AG20443 (cell line): ENCODE results near the gene THOC2.
"Not testable (repeated sequence)": the region's sequence is repeated elsewhere in the genome, so short reads cannot be mapped to it uniquely, and the experiment has no call there.

ENCODE experiments used
- DNase-seq: peaks from one replicate; pipeline ENCODE4 v3.0.0; 2012; ENCODE audit warnings: low spot score, mixed read lengths

THOC2 gene, protein sequence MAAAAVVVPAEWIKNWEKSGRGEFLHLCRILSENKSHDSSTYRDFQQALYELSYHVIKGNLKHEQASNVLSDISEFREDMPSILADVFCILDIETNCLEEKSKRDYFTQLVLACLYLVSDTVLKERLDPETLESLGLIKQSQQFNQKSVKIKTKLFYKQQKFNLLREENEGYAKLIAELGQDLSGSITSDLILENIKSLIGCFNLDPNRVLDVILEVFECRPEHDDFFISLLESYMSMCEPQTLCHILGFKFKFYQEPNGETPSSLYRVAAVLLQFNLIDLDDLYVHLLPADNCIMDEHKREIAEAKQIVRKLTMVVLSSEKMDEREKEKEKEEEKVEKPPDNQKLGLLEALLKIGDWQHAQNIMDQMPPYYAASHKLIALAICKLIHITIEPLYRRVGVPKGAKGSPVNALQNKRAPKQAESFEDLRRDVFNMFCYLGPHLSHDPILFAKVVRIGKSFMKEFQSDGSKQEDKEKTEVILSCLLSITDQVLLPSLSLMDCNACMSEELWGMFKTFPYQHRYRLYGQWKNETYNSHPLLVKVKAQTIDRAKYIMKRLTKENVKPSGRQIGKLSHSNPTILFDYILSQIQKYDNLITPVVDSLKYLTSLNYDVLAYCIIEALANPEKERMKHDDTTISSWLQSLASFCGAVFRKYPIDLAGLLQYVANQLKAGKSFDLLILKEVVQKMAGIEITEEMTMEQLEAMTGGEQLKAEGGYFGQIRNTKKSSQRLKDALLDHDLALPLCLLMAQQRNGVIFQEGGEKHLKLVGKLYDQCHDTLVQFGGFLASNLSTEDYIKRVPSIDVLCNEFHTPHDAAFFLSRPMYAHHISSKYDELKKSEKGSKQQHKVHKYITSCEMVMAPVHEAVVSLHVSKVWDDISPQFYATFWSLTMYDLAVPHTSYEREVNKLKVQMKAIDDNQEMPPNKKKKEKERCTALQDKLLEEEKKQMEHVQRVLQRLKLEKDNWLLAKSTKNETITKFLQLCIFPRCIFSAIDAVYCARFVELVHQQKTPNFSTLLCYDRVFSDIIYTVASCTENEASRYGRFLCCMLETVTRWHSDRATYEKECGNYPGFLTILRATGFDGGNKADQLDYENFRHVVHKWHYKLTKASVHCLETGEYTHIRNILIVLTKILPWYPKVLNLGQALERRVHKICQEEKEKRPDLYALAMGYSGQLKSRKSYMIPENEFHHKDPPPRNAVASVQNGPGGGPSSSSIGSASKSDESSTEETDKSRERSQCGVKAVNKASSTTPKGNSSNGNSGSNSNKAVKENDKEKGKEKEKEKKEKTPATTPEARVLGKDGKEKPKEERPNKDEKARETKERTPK (N-terminal part only)

DNA sequence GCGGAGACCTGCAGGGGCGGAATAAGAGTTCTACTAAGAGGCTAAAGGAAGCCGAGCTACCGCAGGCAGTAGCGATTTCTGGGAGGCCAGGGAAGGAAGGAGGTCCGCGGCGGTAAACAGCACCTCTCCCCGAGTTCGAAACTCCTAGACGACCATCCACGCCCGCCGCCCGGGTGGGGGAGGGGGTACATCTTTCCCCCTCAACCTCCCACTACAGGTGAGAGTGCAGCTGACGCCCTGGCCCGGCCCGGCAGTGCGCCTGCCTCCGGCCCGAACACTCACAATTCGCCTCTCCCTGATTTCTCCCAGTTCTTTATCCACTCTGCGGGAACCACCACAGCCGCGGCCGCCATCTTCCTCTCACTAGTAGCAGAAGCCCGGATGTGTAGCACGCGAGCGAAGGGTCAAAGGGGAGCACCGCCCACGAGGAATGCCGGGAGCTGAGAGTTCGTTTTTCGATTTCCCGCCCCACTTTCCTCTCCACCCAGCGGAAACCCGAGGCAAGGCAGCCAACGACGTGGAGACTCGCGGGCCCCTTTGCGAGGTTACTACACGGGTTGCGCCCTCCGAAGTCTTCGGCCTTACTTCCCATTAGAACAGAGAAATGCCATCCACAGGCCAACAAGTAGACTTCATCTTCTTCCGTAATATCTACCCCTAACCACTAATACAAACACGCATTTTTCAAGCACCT is at the start of gene THOC2:
Gene THOC2, minus strand, starts transcription at position 383 of the 694 bp plus-strand sequence. Its CDS starts 30 bp downstream, at position 353.
- DNase-seq: peak; percentile 87

DNA sequence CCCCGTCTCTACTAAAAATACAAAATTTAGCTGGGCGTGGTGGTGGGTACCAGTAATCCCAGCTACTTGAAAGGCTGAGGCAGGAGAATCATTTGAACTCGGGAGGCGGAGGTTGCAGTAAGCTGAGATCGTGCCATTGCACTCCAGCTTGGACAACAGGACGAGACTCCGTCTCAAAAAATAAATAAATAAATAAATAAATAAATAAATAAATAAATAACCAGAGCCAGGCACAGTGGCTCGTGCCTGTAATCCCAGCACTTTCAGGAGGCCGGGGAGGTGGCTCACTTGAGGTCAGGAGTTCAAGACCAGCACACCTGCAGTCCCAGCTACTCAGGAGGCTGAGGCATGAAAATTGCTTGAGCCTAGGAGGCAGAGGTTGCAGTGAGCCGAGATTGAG is 48.9 kb upstream of the THOC2 start:
- not testable (repeated sequence) for DNase-seq

DNA sequence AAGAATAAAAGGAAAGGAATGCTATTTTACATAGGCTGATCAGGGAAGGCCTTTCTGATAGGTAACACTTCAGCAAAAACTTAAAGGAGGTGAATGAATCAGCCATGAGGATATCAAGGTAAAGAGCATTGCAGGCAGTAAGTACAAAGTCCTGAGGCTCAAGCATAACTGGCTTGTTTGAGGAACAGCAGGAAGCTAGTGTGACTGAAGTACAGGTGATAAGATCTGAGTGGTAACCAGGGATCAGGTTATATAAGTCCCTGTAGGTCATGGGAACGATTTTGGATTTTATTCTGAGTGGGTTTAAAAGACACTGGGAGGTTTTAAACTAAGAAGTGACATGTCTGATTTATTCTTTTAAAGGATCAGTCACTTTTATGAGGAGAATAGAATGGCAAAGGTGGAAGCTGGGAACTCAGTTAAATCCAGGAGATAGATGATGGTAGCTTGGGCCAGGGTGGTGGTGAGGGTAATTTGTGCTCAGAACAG is 47.1 kb upstream of the THOC2 start:
- DNase-seq: no peak

DNA sequence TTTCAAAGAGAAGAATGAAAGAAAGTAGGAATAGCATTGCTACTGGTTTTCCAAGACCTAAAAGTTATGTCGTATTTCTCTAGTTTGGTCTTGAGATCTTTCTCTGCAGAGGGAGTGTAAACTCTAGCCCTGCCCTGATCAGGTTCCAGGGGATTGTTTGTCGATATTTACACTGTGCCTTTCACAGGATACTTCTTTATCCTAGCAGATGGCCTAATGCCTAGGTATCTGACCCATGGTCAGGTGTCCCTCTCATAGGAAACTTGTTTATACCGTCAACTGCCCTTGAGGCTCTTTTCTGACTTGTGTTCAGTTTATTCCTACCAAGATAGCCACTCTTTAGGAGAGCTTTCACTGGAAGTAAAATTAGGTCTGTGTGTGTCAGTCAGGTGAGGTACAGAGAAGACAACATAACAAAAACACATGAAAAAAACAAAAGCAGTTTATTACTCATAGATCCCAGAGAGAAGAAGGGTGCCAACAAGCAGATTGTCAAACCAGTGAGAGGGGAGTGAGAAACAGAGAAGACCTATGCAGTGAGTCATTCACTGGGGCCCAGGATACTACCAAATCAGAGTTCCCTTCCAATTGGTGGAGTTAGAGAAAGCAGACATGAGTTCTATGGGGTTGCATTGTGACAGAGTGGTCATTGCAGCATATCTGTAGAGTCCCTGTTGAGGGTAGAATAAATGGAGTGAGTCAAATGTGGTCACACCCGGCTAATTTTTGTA is 40.6 kb upstream of the THOC2 start:
- DNase-seq: no peak

DNA sequence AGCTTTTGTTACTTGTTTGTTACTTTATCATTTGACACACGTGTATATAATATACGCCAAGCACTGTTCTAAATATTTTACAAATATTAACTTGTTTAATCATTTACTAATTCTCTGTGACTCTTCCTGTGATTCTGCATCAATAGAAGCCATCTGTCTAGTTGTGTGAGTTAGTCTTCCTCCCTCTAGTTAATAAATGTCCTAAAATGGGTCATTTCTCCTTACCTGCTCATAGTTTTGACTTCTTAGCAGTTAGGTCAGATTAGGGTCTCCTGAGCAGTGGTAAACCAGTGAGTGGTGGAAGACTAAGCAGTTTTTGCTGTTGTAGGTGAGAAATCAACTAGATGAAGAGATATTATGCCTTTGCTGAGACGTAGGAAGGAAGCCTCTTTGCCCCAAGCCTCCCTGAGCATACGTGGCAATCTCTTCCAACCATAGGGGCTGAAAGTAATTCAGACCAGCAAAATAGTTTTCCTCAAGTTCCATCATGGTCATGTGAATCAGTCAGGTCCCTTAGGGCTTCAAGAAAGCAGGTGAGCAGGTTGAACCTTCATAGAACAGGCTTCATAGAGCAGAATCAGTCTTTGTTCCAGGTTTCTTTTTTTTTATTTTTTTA is 38.7 kb upstream of the THOC2 start:
- DNase-seq: no peak

DNA sequence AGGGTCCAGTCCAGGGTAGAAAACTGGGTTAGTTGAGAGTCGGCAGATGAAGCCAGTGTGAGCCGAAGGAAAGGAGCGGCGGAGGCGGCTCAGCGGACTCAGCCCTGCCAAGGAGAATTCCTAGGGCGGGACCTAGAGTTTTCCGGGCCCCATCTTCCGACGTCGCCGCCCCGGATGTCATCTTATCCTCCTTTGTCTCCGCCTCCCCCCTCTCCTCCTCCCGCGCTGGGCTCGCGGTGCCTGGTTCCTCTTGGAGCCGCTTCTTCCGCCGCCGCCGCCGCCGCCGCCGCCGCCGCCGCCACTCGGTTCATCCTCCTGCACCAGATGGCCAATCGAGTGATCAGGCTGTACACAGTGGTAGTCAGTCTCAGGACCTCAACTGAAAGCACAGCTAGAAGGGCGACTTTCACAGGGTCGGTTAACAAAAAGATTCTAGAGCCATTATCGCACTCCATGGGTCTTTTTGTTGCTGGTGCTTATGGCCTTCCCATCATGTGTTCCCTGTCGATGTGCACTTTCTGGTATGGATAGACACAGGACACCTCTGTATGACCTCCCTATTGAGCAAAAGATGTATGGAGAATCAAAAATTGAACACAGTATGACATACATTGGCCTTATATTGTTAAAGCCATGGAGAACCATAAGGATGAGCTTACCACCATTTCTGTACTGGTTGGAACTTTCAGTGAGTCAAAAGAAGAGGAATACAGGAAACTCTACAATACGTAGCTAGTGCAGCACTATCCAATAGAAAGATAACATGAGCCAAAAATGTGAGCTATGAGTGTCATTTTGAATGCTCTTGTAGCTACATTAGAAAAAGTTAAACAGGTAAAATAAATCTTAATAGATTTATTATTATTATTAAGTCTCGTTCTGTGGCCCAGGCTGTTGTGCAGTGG is 32.4 kb upstream of the THOC2 start:
- peak; percentile 91 for DNase-seq

DNA sequence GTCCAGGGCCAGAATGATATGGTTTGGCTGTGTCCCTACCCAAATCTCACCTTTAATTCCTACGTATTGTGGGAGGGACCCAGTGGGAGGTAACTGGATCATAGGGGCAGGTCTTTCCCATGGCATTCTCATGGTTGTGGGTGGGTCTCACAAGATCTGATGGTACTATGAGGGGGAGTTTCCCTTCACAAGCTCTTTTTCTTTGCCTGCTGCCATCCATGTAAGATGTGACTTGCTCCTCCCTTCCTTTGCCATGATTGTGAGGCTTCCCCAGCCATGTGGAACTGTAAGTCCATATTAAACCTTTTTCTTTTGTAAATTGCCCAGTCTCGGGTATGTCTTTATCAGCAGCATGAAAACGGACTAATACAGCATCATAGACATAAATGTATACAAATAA is 27.0 kb upstream of the THOC2 start:
- DNase-seq: not testable (repeated sequence)

DNA sequence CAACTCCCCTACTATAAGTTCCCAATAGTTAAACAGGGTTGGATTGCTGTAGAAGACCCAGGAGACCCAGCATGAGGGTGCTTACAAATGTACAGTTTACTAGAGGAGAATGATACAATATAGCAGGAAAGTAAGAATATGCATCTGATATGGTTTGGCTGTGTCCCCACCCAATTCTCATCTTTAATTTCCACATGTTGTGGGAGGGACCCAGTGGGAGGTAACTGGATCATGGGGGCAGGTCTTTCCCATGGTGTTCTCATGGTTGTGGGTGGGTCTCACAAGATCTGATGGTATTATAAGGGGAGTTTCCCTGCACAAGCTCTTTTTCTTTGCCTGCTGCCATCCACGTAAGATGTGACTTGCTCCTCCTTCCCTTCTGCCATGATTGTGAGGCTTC is 24.9 kb upstream of the THOC2 start:
- DNase-seq: not testable (repeated sequence)

DNA sequence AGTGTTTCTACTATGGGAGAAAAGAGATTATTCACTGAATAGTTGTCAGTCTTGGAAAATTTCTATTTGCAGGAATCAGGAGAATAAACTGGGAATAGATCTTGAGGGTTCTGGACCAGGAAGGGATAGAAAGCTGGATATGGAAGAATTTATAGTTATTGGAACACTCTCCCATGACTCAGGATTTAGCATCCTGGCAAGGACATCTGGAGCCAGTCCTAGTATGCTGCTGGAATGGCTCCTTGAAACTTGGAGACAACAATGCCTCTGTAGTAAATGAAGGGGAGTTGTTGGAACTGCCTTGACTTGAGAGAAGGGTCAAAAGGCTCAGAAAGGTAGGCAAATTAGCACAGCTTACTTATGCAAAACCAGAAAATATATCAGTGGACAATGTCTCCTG is 23.5 kb upstream of the THOC2 start:
- peak; percentile 57 for DNase-seq

DNA sequence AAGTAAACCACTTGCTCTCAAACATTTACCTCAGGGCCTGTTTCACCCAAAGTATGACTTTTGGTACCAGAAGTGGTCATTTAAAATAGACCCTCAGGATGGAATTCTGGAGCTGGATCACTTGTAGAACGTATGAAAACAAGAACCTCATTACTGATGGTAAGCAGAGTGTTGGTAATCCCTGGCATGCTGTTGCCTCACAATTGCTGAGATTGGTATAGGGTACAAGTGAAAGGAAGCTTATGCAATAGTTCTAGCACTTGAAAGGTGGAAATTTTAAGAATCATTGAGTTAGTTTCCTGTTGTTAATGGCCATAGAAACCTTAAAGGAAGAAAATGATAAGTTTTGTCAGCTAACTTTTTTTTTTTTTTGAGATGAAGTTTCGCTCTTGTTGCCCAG is 22.3 kb upstream of the THOC2 start:
- DNase-seq: no peak

DNA sequence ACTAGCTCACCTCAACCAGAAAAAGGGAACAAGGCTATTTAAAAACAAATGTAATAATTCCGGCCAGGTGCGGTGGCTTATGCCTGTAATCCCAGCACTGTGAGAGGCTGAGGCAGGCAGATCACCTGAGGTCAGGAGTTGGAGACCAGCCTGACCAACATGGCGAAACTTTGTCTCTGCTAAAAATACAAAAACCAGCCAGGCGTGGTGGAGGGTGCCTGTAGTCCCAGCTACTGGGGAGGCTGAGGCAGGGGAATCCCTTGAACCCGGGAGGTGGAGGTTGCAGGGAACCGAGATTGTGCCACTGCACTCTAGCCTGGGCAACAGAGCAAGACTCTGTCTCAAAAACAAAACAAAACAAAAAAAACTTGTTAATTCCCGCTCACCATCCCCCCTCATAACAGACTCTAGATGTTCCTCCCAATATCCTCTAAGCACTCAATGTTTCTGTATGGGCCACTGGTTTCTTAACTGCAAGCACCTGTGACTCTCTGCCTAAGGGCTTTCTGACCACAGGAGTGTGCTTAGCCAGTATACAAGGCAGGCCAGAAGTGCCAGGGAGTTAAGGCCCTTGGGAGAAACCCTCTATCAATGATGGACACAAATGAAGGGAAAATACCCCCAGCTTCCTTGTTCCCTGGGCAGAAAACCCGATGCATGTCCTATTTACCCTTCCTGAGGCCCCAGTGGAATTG is 21.0 kb upstream of the THOC2 start:
- no peak for DNase-seq

DNA sequence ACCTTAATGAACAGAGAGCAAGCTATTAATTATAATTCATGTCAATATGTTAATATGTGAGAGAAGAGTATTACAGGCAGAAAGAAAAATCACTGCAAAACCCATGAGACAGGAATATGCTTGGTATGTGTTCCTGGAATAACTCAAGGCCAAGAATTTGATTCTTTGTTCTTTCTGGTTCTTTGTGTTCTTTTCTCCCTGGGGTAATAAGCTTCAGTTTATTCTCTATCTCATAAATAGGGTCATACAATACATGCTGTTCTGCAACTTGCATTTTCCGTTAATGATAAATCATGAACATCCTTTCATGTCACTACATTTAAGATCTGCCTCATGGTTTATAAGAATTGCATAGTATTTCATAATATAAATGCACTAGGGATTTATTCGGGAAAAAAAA is 16.8 kb upstream of the THOC2 start:
- DNase-seq: no peak

DNA sequence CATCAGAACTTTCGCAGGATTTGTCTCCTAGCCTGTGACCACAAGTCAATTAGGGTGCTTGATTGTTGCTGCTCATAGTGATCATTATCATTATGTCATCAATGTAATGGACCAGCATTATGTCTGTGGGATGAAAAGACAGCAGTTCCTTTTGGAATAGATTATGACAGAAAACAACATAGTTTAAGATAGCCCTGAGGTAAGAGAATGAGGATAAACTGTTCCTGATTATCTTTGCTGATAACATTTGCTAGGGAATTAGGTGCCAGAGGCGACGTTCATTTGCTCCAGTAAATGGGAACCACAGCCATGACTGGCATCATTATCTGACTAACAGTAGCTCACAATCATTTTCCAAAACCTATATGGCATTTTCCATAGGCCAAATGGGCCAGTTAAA is 12.7 kb upstream of the THOC2 start:
- DNase-seq: no peak

DNA sequence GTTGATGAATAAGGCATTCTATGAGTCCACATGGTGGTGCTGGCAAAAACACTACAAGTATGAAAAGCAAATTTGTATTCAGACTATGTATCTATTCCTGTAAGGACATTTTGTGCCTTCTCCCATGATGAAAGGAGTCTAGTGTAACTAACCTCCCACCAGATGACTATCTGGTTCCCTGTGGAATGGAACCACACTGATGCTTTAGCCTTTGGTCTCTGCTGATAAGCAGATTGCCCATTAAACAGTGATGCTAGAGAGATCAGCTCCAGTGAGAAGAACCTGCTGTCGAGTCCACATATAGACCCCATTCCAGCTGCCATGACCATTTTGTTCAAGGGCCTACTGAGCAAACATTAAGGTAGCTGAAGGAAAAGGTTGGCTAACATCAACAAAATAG is 10.5 kb upstream of the THOC2 start:
- no peak for DNase-seq

DNA sequence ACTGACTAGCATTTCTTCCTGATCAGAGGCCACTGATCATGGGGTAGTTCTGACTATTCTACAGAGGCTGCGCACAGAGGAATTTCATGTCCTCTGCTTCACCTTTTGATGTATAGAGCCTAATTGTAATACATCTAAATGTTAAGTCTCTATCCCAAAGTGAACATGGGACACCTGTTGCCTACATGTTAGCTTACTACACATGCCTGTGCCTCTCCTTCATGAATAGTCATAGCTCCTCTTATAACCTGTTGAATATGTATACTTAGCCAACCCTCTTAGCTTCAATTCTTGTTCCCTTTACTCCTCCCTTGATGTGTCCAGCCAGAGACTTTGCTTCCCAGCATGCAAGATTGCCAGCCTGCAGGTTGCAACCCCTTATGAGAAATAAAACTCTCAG is 9.6 kb upstream of the THOC2 start:
- DNase-seq: no peak

DNA sequence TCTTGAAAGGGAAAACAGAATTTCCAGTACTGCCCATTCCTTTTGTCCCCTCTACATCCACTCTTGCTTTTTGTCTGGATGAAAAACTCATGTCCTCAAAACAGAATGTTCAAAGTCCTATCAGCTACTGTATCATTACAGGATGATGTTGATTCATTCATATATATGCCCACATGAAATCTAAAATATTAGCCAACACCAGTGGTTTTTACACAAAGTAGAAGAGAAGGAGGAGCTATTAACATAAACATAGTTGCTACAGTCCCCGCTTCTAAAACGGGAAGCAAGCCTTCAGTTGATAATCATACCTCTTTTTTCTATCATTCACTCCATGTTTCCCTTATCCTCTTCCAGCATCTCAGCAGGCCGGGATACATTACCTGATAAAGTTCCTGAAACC is 7.7 kb upstream of the THOC2 start:
- no peak for DNase-seq

DNA sequence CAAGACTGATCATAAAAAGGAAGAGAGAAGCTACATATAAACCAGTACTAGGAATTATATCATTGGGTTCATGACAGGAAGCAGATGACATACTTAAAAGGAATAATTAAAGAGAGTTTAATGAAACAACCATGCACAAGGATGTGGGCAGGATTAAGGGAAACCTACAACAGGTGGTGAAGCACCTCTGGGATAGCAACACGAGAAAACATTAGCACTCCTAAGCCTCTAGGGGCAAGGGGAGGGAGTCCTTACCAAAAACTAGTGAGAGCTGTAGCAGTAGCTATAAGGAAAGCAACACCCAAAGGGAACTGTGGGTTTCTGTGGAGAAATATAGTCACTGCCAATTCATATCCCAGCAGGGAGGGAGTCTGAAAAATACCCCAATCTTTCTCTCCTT is 7.2 kb upstream of the THOC2 start:
- no peak for DNase-seq

DNA sequence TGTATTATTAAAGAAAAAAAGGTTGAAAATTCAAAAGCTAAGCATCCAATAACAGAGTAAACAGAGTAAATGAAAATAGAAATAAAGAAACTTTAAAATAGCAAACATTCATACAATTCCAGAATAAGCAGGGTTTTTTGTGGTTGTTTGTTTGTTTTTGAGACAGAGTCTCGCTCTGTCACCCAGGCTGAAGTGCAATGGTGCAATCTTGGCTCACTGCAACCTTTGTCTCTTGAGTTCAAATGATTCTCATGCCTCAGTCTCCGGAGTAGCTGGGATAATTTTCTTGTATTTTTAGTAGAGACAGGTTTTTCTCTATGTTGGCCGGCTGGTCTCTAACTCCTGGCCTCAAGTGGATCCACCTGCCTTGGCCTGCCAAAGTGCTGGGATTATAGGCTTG is 6.6 kb upstream of the THOC2 start:
- no peak for DNase-seq
